HT1080 (cell line): ENCODE results near the gene ATXN1L. TPM values are rescaled to one million over a fixed set of nuclear protein-coding genes. Genes with fewer than 3 reads are reported as not detected.
"Not testable (repeated sequence)": the region's sequence is repeated elsewhere in the genome, so short reads cannot be mapped to it uniquely, and the experiment has no call there.

ENCODE experiments used
- DNase-seq: peaks from one replicate; pipeline ENCODE4 v3.0.0-alpha.2; 2015; ENCODE audit warnings: low read depth
- total RNA-seq: library from RNA; depleted of rRNA; stranded (reverse); fragments of >200 nt; shearing (Covaris generic); gene quantifications from 2 replicates; pipeline ENCODE4 v1.2.3, GENCODE V29; 2014

ATXN1L gene
- total RNA-seq, 1 experiment from 2014 or later = 7.8 TPM

DNA sequence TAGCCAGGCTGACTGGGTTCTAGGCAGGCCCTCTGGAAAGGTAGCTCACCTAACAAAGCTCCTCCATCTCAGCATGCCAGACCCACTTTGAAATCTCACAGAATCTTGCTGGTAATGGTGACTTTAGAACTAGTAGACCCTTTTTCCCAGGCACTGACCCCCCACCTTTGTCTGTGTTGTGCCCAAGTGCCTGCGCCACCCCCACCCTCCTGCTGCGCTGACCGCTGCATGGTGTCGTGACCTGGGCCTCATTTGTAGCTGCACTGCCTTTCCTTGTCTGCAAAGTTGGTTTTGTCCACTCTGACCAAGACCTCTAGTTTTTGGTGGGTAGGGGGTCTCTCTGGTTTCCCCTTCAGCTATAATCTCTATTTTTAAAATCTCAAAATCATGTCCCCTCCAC is 6.8 kb downstream of the ATXN1L start:
- DNase-seq = no peak

DNA sequence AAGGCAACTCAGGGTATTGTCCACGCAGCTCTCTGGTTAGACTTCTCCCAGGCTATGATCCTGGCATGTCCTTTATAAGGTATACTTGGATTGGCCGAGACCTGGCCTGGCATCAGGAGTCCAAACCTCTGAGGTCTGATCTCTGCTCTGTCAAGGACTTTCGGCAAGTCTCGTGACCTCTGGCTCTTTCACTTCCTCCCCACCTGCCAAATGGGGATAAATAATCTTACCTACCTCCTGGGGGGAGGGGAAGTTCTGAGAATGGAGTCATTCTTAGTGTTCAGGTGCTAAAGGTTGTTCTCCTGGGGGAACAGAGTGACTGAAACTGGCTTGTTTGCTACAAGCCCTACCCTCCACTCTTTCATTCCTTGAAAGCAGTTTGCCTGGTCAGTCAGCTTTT is 7.6 kb downstream of the ATXN1L start:
- DNase-seq = no peak

DNA sequence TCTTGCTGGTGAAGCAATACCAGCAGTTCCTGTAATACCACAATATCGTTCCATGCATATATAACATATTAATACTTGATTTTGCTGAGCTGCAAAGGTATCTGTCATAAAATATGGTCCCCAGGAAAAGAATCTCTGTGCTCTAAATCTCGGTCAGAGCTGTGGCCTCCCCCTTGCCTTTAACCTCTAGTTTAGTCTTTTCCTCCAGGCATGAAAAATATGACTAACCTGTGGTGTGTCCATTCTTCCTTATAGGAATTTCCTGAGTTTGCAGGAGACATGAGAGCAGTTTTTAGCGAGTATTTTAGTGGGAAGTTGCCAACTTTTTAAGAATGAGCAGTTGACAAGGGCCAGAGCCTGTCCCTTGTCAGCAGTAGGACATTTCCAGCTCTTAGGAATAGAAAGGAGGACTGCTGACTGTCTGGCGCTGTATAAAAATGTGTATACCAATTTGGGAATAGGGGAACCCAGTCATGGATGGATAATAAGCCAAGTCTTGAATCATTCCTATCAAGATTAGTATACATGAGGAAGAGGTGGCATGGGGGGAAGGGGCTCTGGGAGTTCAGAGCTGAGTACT is 8.7 kb downstream of the ATXN1L start:
- DNase-seq = no peak

DNA sequence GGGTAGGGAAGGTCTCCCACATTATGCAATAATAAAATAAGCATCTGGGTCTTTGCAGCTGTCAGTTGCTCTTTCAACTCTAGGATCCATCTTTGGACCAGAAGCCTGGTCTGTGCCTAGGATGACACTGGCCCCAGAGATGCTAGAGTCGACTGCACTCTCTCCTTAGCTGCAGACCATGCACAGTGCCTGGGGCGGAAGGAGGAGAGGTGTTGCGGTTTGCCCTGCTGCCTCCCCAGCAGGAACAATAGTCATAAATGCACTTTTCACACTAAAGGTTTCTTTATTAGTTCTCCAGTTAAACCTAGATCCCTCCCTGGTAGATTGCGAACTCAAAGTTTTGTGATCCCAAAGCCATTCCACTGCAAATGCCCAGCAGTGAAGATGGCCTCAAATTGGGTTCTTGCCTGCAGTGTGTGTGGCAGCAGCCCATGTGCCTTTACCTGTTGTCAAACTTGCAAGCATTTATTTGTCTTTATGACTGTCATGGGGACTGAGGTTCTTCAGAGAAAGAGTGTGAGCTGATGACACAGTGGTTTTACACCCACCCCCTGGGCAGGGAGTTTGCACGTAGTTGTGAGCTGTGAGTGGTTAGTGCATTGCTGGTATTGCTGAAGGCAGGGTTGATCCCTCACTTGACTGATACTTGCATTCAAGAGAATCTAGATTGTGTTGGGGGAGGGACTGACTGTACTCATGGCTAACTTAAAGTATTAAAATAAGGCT is 10.3 kb downstream of the ATXN1L start:
- no peak for DNase-seq

DNA sequence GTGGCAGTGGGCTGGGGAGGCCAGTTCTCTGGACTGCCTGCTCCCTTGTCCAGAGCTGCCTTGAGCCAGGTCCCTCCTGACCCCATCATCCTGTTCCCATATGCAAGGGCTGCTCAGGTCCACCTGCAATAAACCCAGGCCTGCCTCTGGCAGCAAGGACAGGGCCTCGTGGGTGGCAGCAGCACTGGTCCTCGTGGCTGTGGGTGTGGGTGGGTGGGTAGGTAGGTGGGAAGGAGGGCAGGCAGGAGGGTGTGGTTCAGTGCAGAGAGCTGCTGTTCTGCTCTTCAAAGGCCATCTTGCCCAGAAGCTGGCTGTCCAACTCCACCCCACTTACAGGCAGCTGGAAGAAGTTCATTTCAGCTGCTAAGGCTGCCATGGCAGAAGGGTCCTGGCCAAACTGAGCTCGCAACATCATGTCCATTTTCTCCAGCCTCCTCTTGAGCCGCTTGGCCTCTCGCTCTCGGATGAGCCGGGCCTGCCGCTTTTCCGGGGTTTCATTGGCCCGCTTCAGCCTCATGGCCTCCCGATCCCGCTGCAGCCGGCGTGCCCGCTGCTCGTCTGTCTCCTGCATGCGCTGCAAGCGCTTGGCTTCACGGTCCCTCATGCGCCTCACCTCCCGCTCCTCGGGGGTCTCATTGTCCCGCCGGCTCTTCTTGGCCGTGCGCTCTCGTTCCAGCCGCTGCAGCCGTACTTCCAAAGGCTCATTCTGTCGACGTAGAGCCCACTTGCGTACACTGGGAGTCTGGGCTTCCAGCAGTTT is 14.2 kb downstream of the ATXN1L start:
- no peak for DNase-seq

DNA sequence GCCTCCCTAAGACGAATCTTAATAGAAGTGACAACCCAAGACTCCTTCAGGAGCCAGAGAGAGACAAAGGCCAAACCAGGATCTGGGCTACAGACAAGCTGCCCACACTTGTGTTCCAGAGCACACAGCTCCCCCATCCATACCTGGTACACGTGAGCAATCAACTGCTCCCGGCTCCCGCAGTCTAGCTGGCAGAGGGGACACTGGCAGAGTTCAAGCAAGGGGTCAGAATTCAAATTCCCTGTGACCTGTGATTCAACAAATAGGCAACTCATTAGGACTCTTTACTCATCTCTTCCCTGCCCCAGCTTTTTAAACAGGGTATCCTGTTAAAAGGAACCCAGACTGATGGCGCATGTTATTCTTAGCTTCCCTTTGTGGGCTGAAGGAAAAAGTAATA is 18.2 kb downstream of the ATXN1L start:
- DNase-seq = no peak

DNA sequence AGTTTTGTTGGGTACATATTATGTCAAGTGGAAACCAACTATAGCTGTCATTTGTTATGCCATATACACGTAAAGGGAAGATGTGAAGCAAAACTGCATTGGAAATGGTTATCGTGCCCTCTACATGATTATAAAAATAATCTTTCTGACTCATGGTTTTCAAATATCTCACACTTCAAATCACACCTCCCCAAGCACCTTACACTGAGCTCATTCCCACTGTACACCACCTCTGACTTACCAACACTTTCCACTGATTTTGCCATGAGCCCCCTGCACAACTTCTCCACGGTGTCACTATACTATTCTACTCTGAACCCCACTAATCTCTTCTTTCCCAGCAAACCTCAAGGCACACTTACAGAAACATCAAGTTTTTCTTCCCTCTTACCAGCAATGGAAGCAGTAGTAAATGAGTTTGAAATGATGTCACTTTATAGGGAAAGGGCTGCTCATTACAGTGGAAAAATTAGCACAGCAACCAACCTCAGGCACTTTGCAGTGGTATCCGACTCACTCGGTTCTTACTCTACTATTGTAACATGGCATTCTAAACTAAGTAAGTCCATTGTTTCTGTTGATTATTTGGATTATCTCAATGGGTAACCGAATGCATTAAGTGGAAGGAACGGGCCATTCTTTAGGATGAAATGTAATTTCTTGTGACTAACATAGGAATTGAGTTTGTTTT is 19.5 kb downstream of the ATXN1L start:
- DNase-seq = no peak

DNA sequence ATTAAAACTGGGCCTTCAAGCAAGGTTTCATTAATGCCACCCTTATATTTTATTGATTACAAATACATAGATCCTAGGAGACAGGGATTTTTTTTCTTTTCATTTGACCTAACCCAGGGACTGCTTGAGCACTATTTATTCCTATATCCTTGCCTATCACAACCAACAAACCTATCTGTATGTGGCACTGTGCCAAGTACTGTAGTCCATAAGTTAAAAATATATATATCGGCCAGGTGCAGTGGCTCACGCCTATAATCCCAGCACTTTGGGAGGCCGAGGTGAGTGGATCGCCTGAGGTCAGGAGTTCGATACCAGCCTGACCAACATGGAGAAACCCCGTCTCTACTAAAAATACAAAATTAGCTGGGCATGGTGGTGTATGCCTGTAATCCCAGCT is 21.4 kb downstream of the ATXN1L start:
- not testable (repeated sequence) for DNase-seq

DNA sequence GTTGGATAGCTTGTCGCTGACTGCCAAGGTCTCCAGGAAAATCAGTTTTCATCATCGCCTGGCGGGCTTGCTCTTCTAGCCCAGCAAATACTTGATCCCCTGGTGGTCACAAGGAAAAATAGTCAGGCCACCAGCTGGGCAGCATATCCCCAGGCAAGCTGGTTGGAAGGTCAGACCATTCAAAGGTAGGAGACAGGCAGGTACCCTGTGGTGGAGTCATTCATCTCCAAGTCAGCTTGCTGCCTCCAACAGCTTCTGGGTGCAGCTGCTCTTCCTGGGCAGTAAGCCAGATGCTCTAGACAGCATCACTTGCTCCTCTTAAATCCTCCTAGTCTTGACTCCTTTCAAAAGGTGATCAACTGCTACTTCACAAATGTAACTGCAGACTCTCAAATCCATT is 22.2 kb downstream of the ATXN1L start:
- no peak for DNase-seq

DNA sequence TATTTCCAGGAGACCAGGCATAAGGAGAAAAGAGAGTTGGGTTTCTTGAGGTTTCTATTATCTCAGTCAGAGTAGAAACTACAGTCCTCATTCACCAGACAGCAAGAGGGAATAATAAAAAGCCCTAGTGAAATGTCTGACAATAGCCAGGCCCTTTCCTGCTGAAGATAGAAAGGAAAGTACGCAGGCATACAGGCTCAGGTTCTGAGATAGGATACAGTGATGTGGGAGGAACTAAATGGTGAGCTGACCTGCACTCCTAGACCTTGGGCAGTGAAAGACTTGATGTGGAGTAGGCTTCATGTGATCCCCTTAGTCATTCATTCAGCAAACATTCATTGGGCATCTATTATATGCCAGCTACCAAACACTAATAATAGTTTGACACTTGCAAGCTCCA is 23.3 kb downstream of the ATXN1L start:
- no peak for DNase-seq

DNA sequence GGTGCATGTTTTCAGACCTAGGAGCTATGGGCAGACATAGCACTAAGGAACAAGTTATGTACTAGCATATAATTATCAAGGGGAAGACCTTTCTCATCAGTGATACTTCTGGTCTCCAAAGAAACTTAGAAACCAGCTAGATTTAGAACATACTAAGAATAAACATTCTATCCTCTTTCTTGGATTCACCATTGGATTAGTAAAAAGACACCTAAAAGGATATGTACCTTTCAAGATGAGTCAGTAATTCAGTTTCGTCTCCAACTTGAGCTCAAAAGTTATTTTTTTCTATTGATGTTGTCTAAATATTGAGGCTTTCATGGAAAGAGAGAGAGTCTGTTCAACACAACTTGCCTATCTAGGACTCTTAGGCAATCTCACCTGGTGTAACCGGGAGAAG is 25.0 kb downstream of the ATXN1L start:
- no peak for DNase-seq

DNA sequence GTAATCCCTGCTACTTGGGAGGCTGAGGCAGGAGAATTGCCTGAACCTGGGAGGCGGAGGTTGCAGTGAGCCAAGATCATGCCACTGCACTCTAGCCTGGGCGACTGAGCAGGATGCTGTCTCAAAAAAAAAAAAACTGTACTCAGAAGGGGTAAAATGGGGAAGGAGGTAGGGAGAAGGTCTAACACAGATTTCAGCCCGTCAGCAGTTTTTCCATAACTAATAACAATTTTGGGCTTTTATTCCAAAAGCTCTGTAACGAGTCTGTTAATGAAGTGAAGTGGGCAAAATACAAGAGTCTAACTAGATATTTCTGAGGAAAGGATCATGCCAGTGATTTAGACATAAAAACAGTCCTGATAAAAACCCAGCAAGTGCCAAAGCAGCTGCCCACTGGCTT is 27.4 kb downstream of the ATXN1L start:
- no peak for DNase-seq

DNA sequence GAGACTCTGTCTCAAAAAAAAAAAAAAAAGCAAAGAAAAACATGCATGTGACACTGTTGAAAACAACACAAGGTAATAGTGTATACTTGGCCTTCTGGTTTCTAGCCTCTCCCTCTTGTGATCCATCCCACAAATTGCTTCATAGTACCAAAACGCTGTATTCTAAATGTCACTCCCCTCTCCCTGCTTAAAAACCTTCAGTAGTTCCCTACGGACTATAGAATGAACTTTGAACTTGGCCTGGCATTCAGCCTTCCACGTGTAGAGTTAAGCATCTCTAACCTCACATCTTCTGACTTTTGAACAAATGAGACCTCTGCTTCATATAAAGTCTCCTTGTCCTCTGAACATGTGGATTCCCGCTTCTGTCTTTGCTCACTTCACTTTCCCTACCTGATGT is 33.1 kb downstream of the ATXN1L start:
- no peak for DNase-seq

DNA sequence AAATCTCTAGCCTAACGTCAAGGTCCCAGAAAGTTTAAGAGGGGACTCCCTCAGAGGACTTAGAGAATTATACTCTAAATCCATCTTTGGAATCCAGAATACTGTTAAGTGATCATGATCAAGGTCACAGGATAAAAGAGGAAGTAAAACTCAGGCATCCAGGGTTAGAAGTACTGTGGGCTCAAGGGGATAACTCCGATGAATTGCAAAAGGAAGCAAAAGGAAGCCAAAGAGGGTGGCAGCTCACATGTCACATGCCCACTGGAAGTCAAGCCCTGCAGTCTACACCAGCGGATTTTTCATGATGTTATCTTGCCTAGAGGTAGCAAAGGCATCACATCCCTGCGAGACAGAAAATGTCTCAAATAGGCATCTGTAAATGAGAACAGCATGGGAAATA is 34.4 kb downstream of the ATXN1L start:
- no peak for DNase-seq

DNA sequence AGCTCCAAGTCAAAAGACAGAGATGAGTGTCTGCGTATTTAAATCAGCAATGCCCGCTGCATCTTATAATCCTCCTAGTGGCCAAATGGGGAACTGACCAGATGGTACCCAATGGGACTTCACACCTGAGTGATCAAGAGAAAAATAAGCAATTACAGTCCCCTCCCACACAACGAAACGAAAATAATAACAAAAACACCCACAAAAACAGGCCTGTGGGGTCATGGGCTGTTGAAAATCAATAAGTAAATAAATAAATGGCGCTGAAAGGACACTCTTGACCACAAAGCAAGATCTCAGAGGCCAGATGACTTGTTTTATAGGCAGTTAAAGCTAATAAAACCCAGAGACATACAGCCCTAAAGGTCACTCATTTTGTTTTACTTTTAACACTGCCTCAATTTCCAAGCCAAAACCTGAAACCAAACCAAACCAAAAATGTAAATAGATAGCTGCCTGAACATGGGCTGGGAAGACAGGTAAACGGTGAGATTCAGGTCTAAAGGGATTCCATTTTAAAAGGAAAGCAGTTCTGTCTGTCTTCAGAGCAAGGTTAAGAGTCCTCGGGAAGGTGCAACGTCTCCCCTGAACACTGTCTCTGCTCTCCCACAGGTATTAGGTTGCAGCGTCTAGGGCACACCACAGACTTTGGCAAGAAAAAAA is 36.9 kb downstream of the ATXN1L start:
- DNase-seq = peak; percentile 44

DNA sequence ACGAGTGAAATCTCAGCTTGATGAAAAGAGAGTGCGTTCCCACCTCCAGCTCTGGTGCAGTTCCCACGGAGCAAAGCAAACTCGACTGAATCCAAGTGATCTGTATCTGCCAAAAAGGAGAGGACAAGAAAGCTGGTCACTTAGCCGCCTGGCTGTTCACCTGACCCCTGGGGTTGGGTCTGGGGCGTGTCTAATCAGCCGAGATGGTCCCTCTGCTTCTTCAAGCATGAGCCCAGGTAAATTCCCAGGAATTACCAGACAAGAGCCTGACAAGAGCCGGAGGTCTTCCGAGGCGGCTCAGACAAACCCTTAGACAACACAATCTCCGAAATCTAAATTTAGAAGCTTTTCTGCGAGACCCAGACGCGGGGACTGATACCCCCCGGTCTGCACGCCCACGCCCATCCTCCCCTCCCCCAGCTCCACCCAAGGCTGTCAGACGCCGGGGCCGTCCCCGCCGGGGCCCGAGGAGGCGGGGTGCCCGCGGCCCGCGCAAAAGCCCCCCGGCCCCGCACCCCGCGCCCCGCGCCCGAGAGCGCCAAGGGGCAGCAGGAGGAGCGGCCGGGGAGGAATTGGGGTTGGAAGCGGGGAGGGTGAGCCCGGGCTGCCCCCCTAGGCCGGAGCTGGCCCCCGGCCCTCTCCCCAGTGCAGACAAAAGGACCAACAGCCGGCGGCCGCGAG is 37.5 kb downstream of the ATXN1L start:
- no peak for DNase-seq

DNA sequence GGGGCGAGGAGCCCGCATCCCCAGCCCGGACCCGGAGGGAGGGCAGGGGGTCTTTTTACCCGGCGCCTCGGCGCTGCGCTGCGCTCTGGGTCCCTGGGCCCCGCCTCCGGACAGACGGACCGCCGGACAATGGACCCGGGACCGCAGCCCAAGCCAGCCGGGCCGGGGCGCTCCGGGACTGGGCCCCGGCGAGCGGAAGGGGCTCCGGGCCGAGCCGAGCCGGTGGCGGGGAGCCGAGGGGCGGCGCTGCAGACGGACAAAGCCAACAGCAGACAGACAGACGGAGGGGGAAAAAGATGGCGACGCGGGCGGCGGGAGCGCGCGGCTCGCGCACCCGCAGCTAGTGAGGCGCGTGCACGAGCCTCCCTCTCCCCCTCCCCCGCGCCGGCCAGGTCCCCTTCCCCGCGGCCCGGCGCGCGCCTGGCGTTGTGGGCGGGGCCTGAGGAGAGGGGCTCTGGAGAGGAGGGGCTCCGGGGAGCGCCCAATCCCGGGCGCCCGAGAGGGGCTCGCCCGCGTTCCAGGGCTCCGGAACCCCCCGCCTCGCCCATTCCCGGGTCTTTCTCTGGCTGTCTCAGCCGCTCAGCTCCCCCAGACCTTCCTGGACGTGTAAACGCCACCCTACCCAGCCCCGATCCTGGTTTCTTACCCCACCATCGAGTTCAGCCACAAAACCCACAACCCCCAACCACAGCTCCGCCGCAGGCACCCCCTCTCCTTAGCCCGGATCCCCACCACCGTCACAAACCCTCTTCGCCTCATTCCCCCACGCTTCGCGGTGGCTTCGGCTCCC is 38.3 kb downstream of the ATXN1L start, which contains the start of gene ZNF821:
Gene ZNF821, minus strand, starts transcription at position 334 of the 790 bp plus-strand sequence. CDS start 4,236 bp downstream, outside the sequence.
- peak; percentile 71 for DNase-seq

DNA sequence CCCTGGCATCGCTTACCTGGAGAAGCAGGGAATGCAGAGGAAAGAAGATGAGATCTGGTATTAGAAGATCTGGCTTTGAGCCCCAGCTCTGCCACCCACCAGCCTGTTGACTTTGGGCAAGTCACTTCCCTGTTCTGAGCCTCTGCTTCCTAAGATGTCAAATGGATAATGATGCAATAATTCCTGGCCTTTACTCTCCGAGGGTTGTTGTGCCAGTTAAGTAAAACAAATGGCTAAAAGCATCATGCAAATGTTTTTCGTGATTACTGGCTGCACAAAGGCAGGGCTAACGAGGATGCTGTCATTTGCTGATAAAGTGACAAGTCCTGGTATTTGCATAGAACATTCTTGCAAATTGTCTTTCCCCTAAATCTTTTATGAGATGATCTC is 39.5 kb downstream of the ATXN1L start:
- no peak for DNase-seq

DNA sequence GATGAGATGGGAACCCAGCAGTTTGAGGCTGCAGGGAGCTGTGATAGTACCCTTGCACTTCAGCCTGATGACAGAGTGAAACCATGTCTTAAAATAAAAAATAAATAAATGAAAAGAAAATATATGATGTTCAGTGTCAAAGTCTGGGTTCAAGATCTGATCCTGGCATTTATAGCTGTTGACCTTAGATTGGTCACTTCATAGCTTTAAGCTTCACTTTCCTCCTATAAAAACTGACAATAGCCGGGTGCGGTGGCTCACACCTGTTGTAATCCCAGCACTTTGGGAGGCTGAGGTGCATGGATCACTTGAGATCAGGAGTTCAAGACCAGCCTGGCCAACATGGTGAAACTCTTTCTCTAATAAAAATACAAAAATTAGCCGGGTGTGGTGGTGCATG is 43.4 kb downstream of the ATXN1L start:
- no peak for DNase-seq

DNA sequence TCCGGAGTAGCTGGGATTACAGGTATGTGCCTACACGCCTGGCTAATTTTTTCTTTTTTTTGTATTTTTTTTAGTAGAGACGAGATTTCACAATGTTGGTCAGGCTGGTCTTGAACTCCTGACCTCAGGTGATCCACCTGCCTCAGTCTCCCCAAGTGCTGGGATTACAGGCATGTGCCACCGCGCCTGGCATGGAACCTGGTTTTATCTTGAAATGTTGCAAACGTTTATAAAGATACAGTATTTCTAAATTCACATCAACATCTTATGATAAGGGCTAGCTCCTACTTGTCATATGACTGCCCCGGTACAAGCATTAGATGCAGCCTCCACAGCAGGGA is 48.1 kb downstream of the ATXN1L start:
- DNase-seq = no peak
